ENCODE results near the gene ZNF25. TPM values are rescaled to one million over a fixed set of nuclear protein-coding genes. Genes with fewer than 3 reads are reported as not detected.

ZNF25 gene
- total RNA-seq, 2 experiments from 2014 or later = 2.2 to 3.2 TPM

- ChIA-PET CTCF (ENCODE audit: unreplicated experiment) (no interaction called here), POLR2A (interaction anchor here (0.7 kb wide), 1 partner anchor 39 kb away, joined by 5 read pairs; no protein-coding TSS in a partner anchor)
- TF ChIP-seq EZH2phosphoT487 (IDR thresholded peaks at IDR 0.05; ENCODE audit: borderline replicate concordance, low read depth, low read length) (no peak), CTCF (conservative IDR thresholded peaks at IDR 0.05; ENCODE audit: low read length) (no peak)
- no peaks in the 10 kb centered on the region for H4K20me1 ChIP-seq (ENCODE audit: insufficient read depth, low read length)
- no peak overlapping the region for H3K4me2 ChIP-seq (ENCODE audit: low read length)
- peaks cover 17% of the 10 kb centered on the region for H3K4me1 ChIP-seq (ENCODE audit: insufficient read depth, low read length, poor library complexity, severe bottlenecking)
- no peaks in the 10 kb centered on the region for H3K9me2 ChIP-seq (ENCODE audit: insufficient read depth, low read length)
- no peak overlapping the region for H2AFZ ChIP-seq (ENCODE audit: low read length)
- intact Hi-C loops (cut with micrococcal nuclease; ENCODE audit: unreplicated experiment) = no loop called here
- peaks cover 3% of the 10 kb centered on the region; the same call in 1 of the 2 replicates for H3K79me2 ChIP-seq (ENCODE audit: insufficient read depth, low read depth, low read length)
- peaks cover 2% of the 10 kb centered on the region for H3K36me3 ChIP-seq (ENCODE audit: insufficient read depth, low read length)
- H3K9me3 ChIP-seq (ENCODE audit: low read length) = peaks cover 8% of the 10 kb centered on the region; the same call in 1 of the 2 replicates
- no peak for DNase-seq (ENCODE audit: low spot score)
- no TSS peak for BruUV-seq (replicated peaks)
- no peak overlapping the region for H3K4me3 ChIP-seq (ENCODE audit: low read depth, low read length, poor library complexity, severe bottlenecking)
- H3K27ac ChIP-seq (ENCODE audit: low read depth, low read length, poor library complexity, severe bottlenecking) = no peak overlapping the region
Observed at GRCh38 chr10:37972396-37972795, 4.1 kb downstream of the ZNF25 start.

- no peak overlapping the region for H3K4me2 ChIP-seq (ENCODE audit: low read length)
- CTCF ChIA-PET (ENCODE audit: unreplicated experiment) = no interaction called here
- intact Hi-C loops (cut with micrococcal nuclease; ENCODE audit: unreplicated experiment) = no loop called here
Observed at GRCh38 chr10:37965006-37965405, 11.4 kb downstream of the ZNF25 start.

More at GRCh38 chr10:37965006-37965405, 11.4 kb downstream of the ZNF25 start:
- TF ChIP-seq EZH2phosphoT487 (IDR thresholded peaks at IDR 0.05; ENCODE audit: borderline replicate concordance, low read depth, low read length) (no peak), CTCF (conservative IDR thresholded peaks at IDR 0.05; ENCODE audit: low read length) (no peak)
- Histone ChIP-seq H2AFZ (ENCODE audit: low read length) (no peak overlapping the region), H3K4me3 (ENCODE audit: low read depth, low read length, poor library complexity, severe bottlenecking) (no peak overlapping the region), H3K27ac (ENCODE audit: low read depth, low read length, poor library complexity, severe bottlenecking) (no peak overlapping the region), H4K20me1 (ENCODE audit: insufficient read depth, low read length) (no peaks in the 10 kb centered on the region), H3K36me3 (ENCODE audit: insufficient read depth, low read length) (peaks cover 2% of the 10 kb centered on the region), H3K9me2 (ENCODE audit: insufficient read depth, low read length) (no peaks in the 10 kb centered on the region), H3K9me3 (ENCODE audit: low read length) (peaks cover 32% of the 10 kb centered on the region; the same call in 1 of the 2 replicates), H3K79me2 (ENCODE audit: insufficient read depth, low read depth, low read length) (no peaks in the 10 kb centered on the region), H3K4me1 (ENCODE audit: insufficient read depth, low read length, poor library complexity, severe bottlenecking) (no peaks in the 10 kb centered on the region)
- BruUV-seq (replicated peaks) = no TSS peak
- POLR2A ChIA-PET = interaction anchor here (1.1 kb wide), 1 partner anchor 129 kb away, joined by 3 read pairs; the partner anchor contains the start of gene ZNF37A
- peak; percentile 7 for DNase-seq (ENCODE audit: low spot score)
